Neutrophil (primary cell): ENCODE data around the gene ARV1.
A peak's percentile ranks its signal among the peaks of the same experiment; 100 is the strongest.

Source experiments
- H3K27ac ChIP-seq: fragments of 200-600 bp; sonication (generic); 2 replicates; pipeline ENCODE4 v1.5.1; 2016; ENCODE audit warnings: mild to moderate bottlenecking, moderate library complexity
- H3K27me3 ChIP-seq: fragments of 200-600 bp; sonication (generic); 2 replicates; pipeline ENCODE4 v1.6.0; 2016; ENCODE audit warnings: mild to moderate bottlenecking
- H3K36me3 ChIP-seq: fragments of 200-600 bp; sonication (generic); 2 replicates; pipeline ENCODE4 v1.5.1; 2017
- H3K4me1 ChIP-seq, 2 experiments: fragments of 200-600 bp in 1 of 2; sonication (generic) in 1 of 2; 1 replicate in 1 of 2; 2 replicates in 1 of 2; pipeline versions ENCODE4 v1.5.1 to v1.6.1; 2013 to 2016; ENCODE audit warnings: low read depth in 1 of 2, low read length in 1 of 2, mild to moderate bottlenecking in 1 of 2, moderate library complexity in 1 of 2; ENCODE audit not compliant: control insufficient read depth in 1 of 2, insufficient read depth in 1 of 2
- H3K4me3 ChIP-seq, 2 experiments: fragments of 200-600 bp in 1 of 2; sonication (generic) in 1 of 2; 1 replicate in 1 of 2; 2 replicates in 1 of 2; pipeline ENCODE4 v1.5.1; 2013 to 2016; ENCODE audit warnings: low read depth in 1 of 2, low read length in 1 of 2, mild to moderate bottlenecking in 1 of 2, moderate library complexity in 1 of 2
- H3K9me3 ChIP-seq: fragments of 200-600 bp; sonication (generic); 2 replicates; pipeline ENCODE4 v1.5.1; 2016
- CTCF ChIP-seq: fragments of 200-600 bp; sonication (generic); IDR thresholded peaks from 2 replicates; pipeline ENCODE4 v1.5.1; 2016; ENCODE audit warnings: antibody characterized with exemption

Gene ARV1

GRCh38 chr1:230978491-230979388 is at the start of gene ARV1, which contains the start of gene TTC13:
ARV1 (plus strand) TSS chr1:230979094; CDS start chr1:230979106, 12 bp downstream.
TTC13 (minus strand) TSS chr1:230978861; CDS start chr1:230978830, 31 bp downstream.
- peak within 1 kb of the TSS; percentile 80 for H3K27ac ChIP-seq

GRCh38 chr1:230930986-230931385 is 47.9 kb upstream of the ARV1 start:
- TF ChIP-seq CTCF, result no peak
- Histone ChIP-seq H3K36me3 (peaks cover 89% of the 10 kb centered on the region), H3K9me3 (no peaks in the 10 kb centered on the region), H3K4me1 (no peaks in the 10 kb centered on the region), H3K27me3 (no peaks in the 10 kb centered on the region), H3K27ac (no peak overlapping the region), H3K4me3 (no peak overlapping the region)

More at GRCh38 chr1:230978491-230979388, at the start of gene ARV1, which contains the start of gene TTC13:
- peaks cover 4% of the 10 kb centered on the region for H3K36me3 ChIP-seq
- no peaks in the 10 kb centered on the region for H3K9me3 ChIP-seq
- peaks cover 35 to 37% of the 10 kb centered on the region in 2 experiments for H3K4me1 ChIP-seq
- TF ChIP-seq CTCF, result peak; percentile 91
- H3K4me3 ChIP-seq, result peak within 1 kb of the TSS; percentile 68 to 69
- no peaks in the 10 kb centered on the region for H3K27me3 ChIP-seq

GRCh38 chr1:230935852-230936251 is 43.0 kb upstream of the ARV1 start:
- peaks cover 60% of the 10 kb centered on the region for H3K36me3 ChIP-seq

GRCh38 chr1:230936475-230936874 is 42.4 kb upstream of the ARV1 start:
- no peaks in the 10 kb centered on the region for H3K27me3 ChIP-seq
- no peak for TF ChIP-seq CTCF
- H3K9me3 ChIP-seq, result no peaks in the 10 kb centered on the region
- H3K4me1 ChIP-seq, result peaks cover 0 to 7% of the 10 kb centered on the region in 2 experiments
- H3K27ac ChIP-seq, result no peak overlapping the region
- H3K36me3 ChIP-seq, result peaks cover 54% of the 10 kb centered on the region
- H3K4me3 ChIP-seq, result no peak overlapping the region

More at GRCh38 chr1:230935852-230936251, 43.0 kb upstream of the ARV1 start:
- Histone ChIP-seq H3K27me3 (no peaks in the 10 kb centered on the region), H3K4me3 (no peak overlapping the region), H3K4me1 (peaks cover 0 to 7% of the 10 kb centered on the region in 2 experiments), H3K9me3 (no peaks in the 10 kb centered on the region), H3K27ac (no peak overlapping the region)
- TF ChIP-seq CTCF, result no peak

- peaks cover 47% of the 10 kb centered on the region for H3K36me3 ChIP-seq
- no peaks in the 10 kb centered on the region for H3K9me3 ChIP-seq
- H3K4me3 ChIP-seq, result no peak overlapping the region
- no peak for TF ChIP-seq CTCF
- no peaks in the 10 kb centered on the region for H3K27me3 ChIP-seq
- no peak overlapping the region for H3K27ac ChIP-seq
- peaks cover 0 to 7% of the 10 kb centered on the region in 2 experiments for H3K4me1 ChIP-seq
Observed at GRCh38 chr1:230937371-230937770, 41.5 kb upstream of the ARV1 start.
